ENCODE data around the gene NPR1. TPM values are rescaled to one million over a fixed set of nuclear protein-coding genes. Genes with fewer than 3 reads are reported as not detected.

The NPR1 gene
- total RNA-seq, 1 donor: 1.5 TPM

GRCh38 chr1:153649137-153649862 lies 29.2 kb upstream of the NPR1 start:
- no peak for TF ChIP-seq CTCF (IDR thresholded peaks at IDR 0.05; ENCODE audit: insufficient read depth, low read length)
- DNase-seq (ENCODE audit: low read depth): no peak
- no peak overlapping the region for H3K4me3 ChIP-seq (ENCODE audit: low read depth, low read length)

GRCh38 chr1:153649863-153650235 lies 28.6 kb upstream of the NPR1 start:
- H3K4me3 ChIP-seq (ENCODE audit: low read depth, low read length): no peak overlapping the region
- no peak for DNase-seq (ENCODE audit: low read depth)
- TF ChIP-seq CTCF (IDR thresholded peaks at IDR 0.05; ENCODE audit: insufficient read depth, low read length): no peak

GRCh38 chr1:153651771-153652170 lies 26.7 kb upstream of the NPR1 start:
- no peak overlapping the region for H3K4me3 ChIP-seq (ENCODE audit: low read depth, low read length)
- TF ChIP-seq CTCF (IDR thresholded peaks at IDR 0.05; ENCODE audit: insufficient read depth, low read length): no peak
- DNase-seq (ENCODE audit: low read depth): no peak

GRCh38 chr1:153652805-153653500 lies 25.5 kb upstream of the NPR1 start:
- TF ChIP-seq CTCF (IDR thresholded peaks at IDR 0.05; ENCODE audit: insufficient read depth, low read length): no peak
- peak; percentile 51 for DNase-seq (ENCODE audit: low read depth)

GRCh38 chr1:153655333-153655732 lies 23.2 kb upstream of the NPR1 start:
- no peak overlapping the region for H3K4me3 ChIP-seq (ENCODE audit: low read depth, low read length)
- TF ChIP-seq CTCF (IDR thresholded peaks at IDR 0.05; ENCODE audit: insufficient read depth, low read length): no peak
- DNase-seq (ENCODE audit: low read depth): no peak

More at GRCh38 chr1:153652805-153653500, 25.5 kb upstream of the NPR1 start:
- no peak overlapping the region for H3K4me3 ChIP-seq (ENCODE audit: low read depth, low read length)

- peak within 1 kb of the TSS; percentile 96 for H3K4me3 ChIP-seq (ENCODE audit: low read depth, low read length)
- TF ChIP-seq CTCF (IDR thresholded peaks at IDR 0.05; ENCODE audit: insufficient read depth, low read length): peak; percentile 7
- DNase-seq (ENCODE audit: low read depth): peak; percentile 81
Measured at GRCh38 chr1:153658400-153659174, 19.9 kb upstream of the NPR1 start, which contains the start of gene SNAPIN. TSS of gene SNAPIN (plus strand) at chr1:153658703. CDS start at chr1:153658744, 41 bp downstream.
